Thymus (tissue), 11 donors: Measurements from ENCODE around the gene SH3RF3. TPM values are rescaled to one million over a fixed set of nuclear protein-coding genes. Genes with fewer than 3 reads are reported as not detected.
A peak's percentile ranks its signal among the peaks of the same experiment; 100 is the strongest.

Experiments used
- DNase-seq, 9 donors: peaks; one replicate each; pipeline ENCODE4 v3.0.0-alpha.2; 2013; ENCODE audit warnings: low spot score in 9 of 9, low read depth in 6 of 9, missing footprints in 1 of 9
- H3K27ac ChIP-seq, 2 donors: one replicate each; pipeline ENCODE4 v1.5.1; 2013; ENCODE audit warnings: control low read depth in 1 of 2, low read depth in 1 of 2, low read length in 1 of 2, mild to moderate bottlenecking in 1 of 2, moderate library complexity in 1 of 2
- H3K27me3 ChIP-seq, 2 donors: one replicate each; pipeline ENCODE4 v1.5.1; 2013; ENCODE audit warnings: low read length in 1 of 2; ENCODE audit not compliant: control insufficient read depth in 2 of 2, insufficient read depth in 1 of 2
- H3K36me3 ChIP-seq, 2 donors: one replicate each; pipeline ENCODE4 v1.5.1; 2013; ENCODE audit warnings: low read length in 1 of 2, mild to moderate bottlenecking in 1 of 2, moderate library complexity in 1 of 2; ENCODE audit not compliant: control insufficient read depth in 2 of 2, insufficient read depth in 2 of 2
- H3K4me1 ChIP-seq, 2 donors: one replicate each; pipeline ENCODE4 v1.5.1; 2013; ENCODE audit warnings: low read length in 2 of 2; ENCODE audit not compliant: control insufficient read depth in 2 of 2, insufficient read depth in 2 of 2
- H3K4me3 ChIP-seq, 2 donors: one replicate each; pipeline ENCODE4 v1.5.1; 2013; ENCODE audit warnings: low read length in 2 of 2, control low read depth in 1 of 2, mild to moderate bottlenecking in 1 of 2
- H3K9me3 ChIP-seq, 2 donors: one replicate each; pipeline ENCODE4 v1.5.1; 2013; ENCODE audit warnings: low read length in 1 of 2, mild to moderate bottlenecking in 1 of 2; ENCODE audit not compliant: control insufficient read depth in 2 of 2, insufficient read depth in 1 of 2
- WGBS: extraction: QIAGEN DNeasy Blood & Tissue Kit; methylation state at CpG from one replicate; pipeline ENCODE4 v1.1.7; 2013; 5-methylcytosine and 5-hydroxymethylcytosine counted together
- polyA plus RNA-seq: library from polyadenylated mRNA; stranded (reverse); fragments of 200-250 nt; gene quantifications from one replicate; pipeline ENCODE4 v1.2.3, GENCODE V29; 2013
- total RNA-seq: library from RNA; stranded (reverse); fragments of 120-200 nt; gene quantifications from one replicate; pipeline ENCODE4 v1.2.4, GENCODE V29; 2013
- donor health status: healthy.

The SH3RF3 gene
- total and polyA plus RNA-seq, 2 donors, result 3.2 to 8.2 TPM

DNA sequence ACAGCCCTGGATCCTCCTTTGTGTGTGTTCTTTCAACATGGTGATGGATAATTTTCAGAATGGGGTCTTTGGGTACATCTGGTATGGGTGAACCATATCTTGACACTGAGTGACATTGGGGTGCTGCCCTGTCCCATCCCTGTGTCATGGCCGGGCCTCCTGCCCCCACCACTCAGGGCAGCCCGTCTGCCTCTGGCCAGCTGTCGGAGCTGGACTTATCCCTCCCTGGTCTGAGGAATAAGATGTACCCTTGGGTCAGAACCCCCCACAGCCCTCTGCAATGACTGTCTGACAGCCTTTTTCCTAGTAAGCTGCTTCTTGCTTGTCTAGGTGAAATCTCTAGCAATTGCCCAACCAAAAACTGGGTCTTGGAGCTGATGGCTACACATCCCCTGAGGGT lies 142.9 kb downstream of the SH3RF3 start:
- Histone ChIP-seq H3K27me3 (no peaks in the 10 kb centered on the region), H3K4me1 (peaks cover 0 to 20% of the 10 kb centered on the region in 2 donors), H3K36me3 (no peaks in the 10 kb centered on the region), H3K4me3 (no peak overlapping the region), H3K9me3 (no peaks in the 10 kb centered on the region), H3K27ac (no peak overlapping the region)
- WGBS, result 94% methylated on average over 3 of the region's 3 CpGs
- no peak for DNase-seq

- H3K27ac ChIP-seq, result no peak overlapping the region
- no peaks in the 10 kb centered on the region for H3K9me3 ChIP-seq
- H3K4me3 ChIP-seq, result no peak overlapping the region
- WGBS, result 97% methylated on average over 15 of the region's 15 CpGs
- H3K36me3 ChIP-seq, result no peaks in the 10 kb centered on the region
- peaks cover 0 to 15% of the 10 kb centered on the region in 2 donors for H3K4me1 ChIP-seq
- DNase-seq, result no peak
- H3K27me3 ChIP-seq, result no peaks in the 10 kb centered on the region
Observed at GRCh38 chr2:109272461-109272860, 143.5 kb downstream of the SH3RF3 start.

DNA sequence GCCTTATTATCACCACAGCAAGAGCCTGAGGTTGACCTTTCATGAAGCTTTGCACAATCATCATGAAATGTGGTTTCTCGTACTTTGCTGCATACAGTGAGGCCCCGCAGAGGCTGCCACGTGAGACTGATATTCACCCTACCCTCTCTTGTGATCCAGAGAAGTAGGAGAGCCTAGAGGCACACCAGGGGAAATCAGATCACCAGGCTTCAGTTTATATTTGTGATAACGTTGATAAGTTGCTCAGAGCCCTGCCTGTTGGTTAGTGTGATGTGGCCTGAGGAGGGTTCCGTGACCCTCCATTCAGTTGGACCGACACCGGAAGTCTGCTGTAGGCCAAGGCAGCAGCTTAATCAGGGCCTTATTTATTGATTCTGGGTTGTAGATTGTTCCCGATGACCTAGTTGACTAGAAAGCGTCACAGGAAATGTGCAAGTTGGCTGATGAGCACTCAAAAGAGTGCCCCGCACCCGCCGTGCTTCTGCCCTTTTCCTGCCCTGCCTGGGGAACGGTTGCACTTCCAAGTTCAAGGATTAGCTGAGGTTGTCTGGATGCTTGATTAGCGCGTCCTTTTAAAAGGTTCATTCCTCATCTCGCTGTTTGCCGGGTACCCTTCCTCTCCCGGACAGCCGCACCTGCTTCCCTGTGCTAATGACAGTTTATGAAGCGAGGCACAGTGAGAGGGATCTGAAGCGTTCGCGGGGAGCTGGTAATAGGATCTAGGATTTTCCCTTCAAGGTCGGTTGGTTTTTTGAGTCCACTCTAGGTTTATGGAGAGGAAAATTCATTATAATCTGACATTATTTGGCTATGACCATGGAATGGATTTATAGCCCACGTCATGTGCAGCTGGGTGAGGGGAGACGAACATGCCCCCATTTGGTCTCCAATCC lies 146.4 kb downstream of the SH3RF3 start:
- no peaks in the 10 kb centered on the region for H3K9me3 ChIP-seq
- 84% methylated on average over 26 of the region's 26 CpGs for WGBS
- H3K27me3 ChIP-seq, result no peaks in the 10 kb centered on the region
- peak overlapping the region in 1 of 2 donors; percentile 50 for H3K27ac ChIP-seq
- no peak for DNase-seq
- H3K4me1 ChIP-seq, result peaks cover 0 to 15% of the 10 kb centered on the region in 2 donors
- no peak overlapping the region for H3K4me3 ChIP-seq
- no peaks in the 10 kb centered on the region for H3K36me3 ChIP-seq

DNA sequence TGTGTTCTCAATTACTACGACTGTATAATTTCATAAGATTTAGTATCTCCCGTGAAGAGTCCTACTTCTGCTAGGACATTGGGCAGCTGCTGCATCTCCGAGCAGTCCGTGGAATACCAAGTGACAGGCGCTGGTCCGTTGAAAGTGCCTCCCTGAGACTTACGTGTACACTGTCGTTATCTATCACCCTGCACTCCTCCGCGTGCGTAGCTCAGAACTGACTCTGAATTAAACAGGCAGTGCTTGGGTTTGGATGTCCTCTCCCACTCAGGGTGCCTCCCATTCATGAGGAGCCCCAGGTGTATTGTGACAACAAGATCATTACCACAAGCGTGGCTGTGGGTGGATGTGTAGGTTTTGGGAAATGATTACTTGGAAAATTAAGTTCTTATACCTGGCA lies 148.4 kb downstream of the SH3RF3 start:
- no peaks in the 10 kb centered on the region for H3K9me3 ChIP-seq
- no peak overlapping the region for H3K4me3 ChIP-seq
- peak overlapping the region in 1 of 2 donors; percentile 41 for H3K27ac ChIP-seq
- H3K27me3 ChIP-seq, result peaks cover 0 to 2% of the 10 kb centered on the region in 2 donors
- WGBS, result 96% methylated on average over 12 of the region's 12 CpGs
- no peak for DNase-seq
- no peaks in the 10 kb centered on the region for H3K36me3 ChIP-seq
- H3K4me1 ChIP-seq, result peaks cover 0 to 21% of the 10 kb centered on the region in 2 donors

- H3K27me3 ChIP-seq, result peaks cover 0 to 2% of the 10 kb centered on the region in 2 donors
- H3K4me3 ChIP-seq, result no peak overlapping the region
- no peaks in the 10 kb centered on the region for H3K9me3 ChIP-seq
- no peaks in the 10 kb centered on the region for H3K36me3 ChIP-seq
- DNase-seq, result no peak
- 93% methylated on average over 15 of the region's 15 CpGs for WGBS
- peaks cover 0 to 32% of the 10 kb centered on the region in 2 donors for H3K4me1 ChIP-seq
- peak overlapping the region; percentile 36 to 51 for H3K27ac ChIP-seq
Observed at GRCh38 chr2:109279243-109279860, 150.3 kb downstream of the SH3RF3 start.

- WGBS, result 84% methylated on average over 7 of the region's 7 CpGs
- Histone ChIP-seq H3K27ac (no peak overlapping the region), H3K4me3 (no peak overlapping the region), H3K9me3 (no peaks in the 10 kb centered on the region), H3K4me1 (peaks cover 0 to 38% of the 10 kb centered on the region in 2 donors), H3K27me3 (peaks cover 0 to 2% of the 10 kb centered on the region in 2 donors), H3K36me3 (no peaks in the 10 kb centered on the region)
- DNase-seq, result no peak
Observed at GRCh38 chr2:109280804-109281203, 151.8 kb downstream of the SH3RF3 start.

DNA sequence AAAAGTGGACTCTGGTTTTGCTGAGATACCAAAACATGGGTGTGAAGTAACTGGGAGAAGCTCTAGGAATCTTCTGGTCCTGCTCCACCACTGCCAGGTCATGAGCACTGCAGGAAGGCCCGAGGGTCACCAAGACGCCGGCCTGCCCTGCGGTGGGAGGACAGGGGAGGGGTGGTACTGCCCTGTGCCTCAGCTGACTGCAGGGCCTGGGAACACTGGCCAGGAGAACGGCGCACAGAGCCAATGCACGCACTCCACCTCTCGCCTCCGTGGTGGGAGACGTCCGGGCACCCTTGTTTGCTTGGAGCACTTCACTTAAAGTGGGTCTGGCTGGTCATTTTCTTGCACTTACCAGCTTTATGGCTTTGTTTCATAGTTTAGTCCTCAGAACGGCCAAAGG lies 153.4 kb downstream of the SH3RF3 start:
- whole genome bisulfite sequencing, result 97% methylated on average over 12 of the region's 12 CpGs
- DNase-seq, result no peak
- H3K27me3 ChIP-seq, result peaks cover 0 to 2% of the 10 kb centered on the region in 2 donors
- peaks cover 0 to 38% of the 10 kb centered on the region in 2 donors for H3K4me1 ChIP-seq
- H3K36me3 ChIP-seq, result no peaks in the 10 kb centered on the region
- H3K27ac ChIP-seq, result no peak overlapping the region
- no peaks in the 10 kb centered on the region for H3K9me3 ChIP-seq
- H3K4me3 ChIP-seq, result no peak overlapping the region

- no peak overlapping the region for H3K27ac ChIP-seq
- no peak for DNase-seq
- WGBS, result 97% methylated on average over 4 of the region's 4 CpGs
- H3K9me3 ChIP-seq, result no peaks in the 10 kb centered on the region
- H3K36me3 ChIP-seq, result no peaks in the 10 kb centered on the region
- H3K4me3 ChIP-seq, result no peak overlapping the region
- peaks cover 0 to 2% of the 10 kb centered on the region in 2 donors for H3K27me3 ChIP-seq
- H3K4me1 ChIP-seq, result peaks cover 0 to 38% of the 10 kb centered on the region in 2 donors
Observed at GRCh38 chr2:109282865-109283264, 153.9 kb downstream of the SH3RF3 start.

- H3K4me1 ChIP-seq, result peaks cover 0 to 34% of the 10 kb centered on the region in 2 donors
- no peaks in the 10 kb centered on the region for H3K9me3 ChIP-seq
- peak overlapping the region; percentile 25 to 55 for H3K27ac ChIP-seq
- DNase-seq, result peak in 1 of 9 donors; percentile 20
- peaks cover 0 to 2% of the 10 kb centered on the region in 2 donors for H3K27me3 ChIP-seq
- no peaks in the 10 kb centered on the region for H3K36me3 ChIP-seq
- 87% methylated on average over 7 of the region's 7 CpGs for WGBS
- no peak overlapping the region for H3K4me3 ChIP-seq
Observed at GRCh38 chr2:109284826-109285225, 155.8 kb downstream of the SH3RF3 start.
